SK-N-SH treated with all-trans-retinoic acid at 6 μM for 48 hours (cell line): ENCODE data around the gene TNK1.

Source experiments
- ATAC-seq: fragments of 200-7000 bp; cut with Tn5 transposase; 3 replicates; pipeline ENCODE4 v1.9.1; 2020; ENCODE audit warnings: mild to moderate bottlenecking, moderate library complexity
- ARNTL ChIP-seq: fragments of 450-650 bp; formaldehyde crosslinking; IDR thresholded peaks from 2 replicates; pipeline ENCODE4 v1.5.0; 2020; ENCODE audit warnings: low read depth, mild to moderate bottlenecking, moderate library complexity, borderline replicate concordance
- BACH2 ChIP-seq: fragments of 250-450 bp; sonication (Bioruptor Pico); IDR thresholded peaks from 2 replicates; pipeline ENCODE4 v1.9.0; 2021; ENCODE audit warnings: mild to moderate bottlenecking, borderline replicate concordance
- CREB5 ChIP-seq: fragments of 250-450 bp; sonication (Bioruptor Pico); IDR thresholded peaks from 2 replicates; pipeline ENCODE4 v1.5.1; 2020; ENCODE audit warnings: low read depth, mild to moderate bottlenecking, moderate library complexity
- CSDC2 ChIP-seq: fragments of 250-450 bp; sonication (Bioruptor Pico); IDR thresholded peaks from 2 replicates; pipeline ENCODE4 v1.5.0; 2020; ENCODE audit warnings: mild to moderate bottlenecking, moderate library complexity
- CSRNP3 ChIP-seq: fragments of 250-450 bp; sonication (Bioruptor Pico); IDR thresholded peaks from 2 replicates; pipeline ENCODE4 v1.5.1; 2021; ENCODE audit warnings: mild to moderate bottlenecking, moderate library complexity
- ESRRG ChIP-seq: fragments of 250-450 bp; sonication (Bioruptor Pico); IDR thresholded peaks from 2 replicates; pipeline ENCODE4 v1.6.1; 2021; ENCODE audit warnings: mild to moderate bottlenecking
- GLIS3 ChIP-seq: fragments of 250-450 bp; sonication (Bioruptor Pico); IDR thresholded peaks from 2 replicates; pipeline ENCODE4 v1.5.0; 2020; ENCODE audit warnings: mild to moderate bottlenecking, moderate library complexity
- ISL1 ChIP-seq: fragments of 250-450 bp; sonication (Bioruptor Pico); IDR thresholded peaks from 2 replicates; pipeline ENCODE4 v2.1.2; 2022; ENCODE audit warnings: mild to moderate bottlenecking, moderate library complexity
- OSR1 ChIP-seq: fragments of 250-450 bp; sonication (Bioruptor Pico); IDR thresholded peaks from 2 replicates; pipeline ENCODE4 v1.8.0; 2022; ENCODE audit warnings: moderate library complexity, mild to moderate bottlenecking, inconsistent platforms
- PATZ1 ChIP-seq: fragments of 250-450 bp; sonication (Bioruptor Pico); IDR thresholded peaks from 2 replicates; pipeline ENCODE4 v1.8.0; 2020; ENCODE audit warnings: mild to moderate bottlenecking, moderate library complexity, borderline replicate concordance
- POU6F1 ChIP-seq: fragments of 250-450 bp; sonication (Bioruptor Pico); IDR thresholded peaks from 2 replicates; pipeline ENCODE4 v1.8.0; 2021; ENCODE audit warnings: low read depth, mild to moderate bottlenecking, moderate library complexity, borderline replicate concordance
- RARB ChIP-seq: fragments of 250-450 bp; sonication (Bioruptor Pico); IDR thresholded peaks from 2 replicates; pipeline ENCODE4 v1.8.0; 2021; ENCODE audit warnings: mild to moderate bottlenecking, moderate library complexity
- TCF4 ChIP-seq: fragments of 250-450 bp; sonication (Bioruptor Pico); IDR thresholded peaks from 2 replicates; pipeline ENCODE4 v1.8.0; 2021; ENCODE audit warnings: mild to moderate bottlenecking, moderate library complexity, borderline replicate concordance
- TOX ChIP-seq: fragments of 250-450 bp; sonication (Bioruptor Pico); IDR thresholded peaks from 2 replicates; pipeline ENCODE4 v1.8.0; 2021; ENCODE audit warnings: mild to moderate bottlenecking, moderate library complexity, borderline replicate concordance
- TSHZ2 ChIP-seq: fragments of 250-450 bp; sonication (Bioruptor Pico); IDR thresholded peaks from 2 replicates; pipeline ENCODE4 v1.5.0; 2020; ENCODE audit warnings: mild to moderate bottlenecking, moderate library complexity
- ZC3H10 ChIP-seq: fragments of 250-450 bp; sonication (Bioruptor Pico); IDR thresholded peaks from 2 replicates; pipeline ENCODE4 v1.5.1; 2021; ENCODE audit warnings: mild to moderate bottlenecking, moderate library complexity
- ZFP3 ChIP-seq: fragments of 250-450 bp; sonication (Bioruptor Pico); IDR thresholded peaks from 2 replicates; pipeline ENCODE4 v1.5.0; 2020; ENCODE audit warnings: mild to moderate bottlenecking, moderate library complexity
- ZFP30 ChIP-seq: fragments of 450-650 bp; formaldehyde crosslinking; IDR thresholded peaks from 2 replicates; pipeline ENCODE4 v1.5.0; 2022; ENCODE audit warnings: mild to moderate bottlenecking, moderate library complexity
- ZNF565 ChIP-seq: fragments of 450-650 bp; formaldehyde crosslinking; conservative IDR thresholded peaks from 2 replicates; pipeline ENCODE4 v1.5.0; 2020; ENCODE audit warnings: low read depth, mild to moderate bottlenecking, moderate library complexity
- ZNF70 ChIP-seq: fragments of 450-650 bp; formaldehyde crosslinking; IDR thresholded peaks from 2 replicates; pipeline ENCODE4 v1.5.0; 2020; ENCODE audit warnings: mild to moderate bottlenecking, moderate library complexity
- ZNF8 ChIP-seq: fragments of 450-650 bp; formaldehyde crosslinking; IDR thresholded peaks from 2 replicates; pipeline ENCODE4 v1.5.0; 2020; ENCODE audit warnings: mild to moderate bottlenecking, moderate library complexity

TNK1 gene

GRCh38 chr17:7407082-7407481, 26.2 kb downstream of the TNK1 start:
- no peak for ATAC-seq
- TF ChIP-seq ZFP3 (CRISPR knock-in tag): no peak
- TF ChIP-seq GLIS3: no peak
- TF ChIP-seq ZC3H10: no peak
- no peak for TF ChIP-seq CSRNP3
- TF ChIP-seq ZNF70 (CRISPR knock-in tag): no peak
- no peak for TF ChIP-seq OSR1 (CRISPR knock-in tag)

GRCh38 chr17:7407485-7408251, 26.8 kb downstream of the TNK1 start, which contains the start of gene NLGN2:
TSS of gene NLGN2 (plus strand) at chr17:7407845. CDS start at chr17:7408256, 411 bp downstream.
- no peak for TF ChIP-seq POU6F1
- no peak for TF ChIP-seq TOX (CRISPR knock-in tag)
- TF ChIP-seq CSDC2 (CRISPR knock-in tag): no peak
- TF ChIP-seq ZNF8: no peak
- no peak for TF ChIP-seq ISL1 (CRISPR knock-in tag)
- TF ChIP-seq ARNTL (CRISPR knock-in tag): no peak
- TF ChIP-seq PATZ1: no peak
- TF ChIP-seq TSHZ2 (CRISPR knock-in tag): no peak
- no peak for TF ChIP-seq CREB5 (CRISPR knock-in tag)
- TF ChIP-seq, all 23 proteins: peak for 0
- no peak for ATAC-seq

- ATAC-seq: no peak
- TF ChIP-seq BACH2 (CRISPR knock-in tag) (no peak), ISL1 (CRISPR knock-in tag) (no peak), ZFP30 (no peak), POU6F1 (no peak), RARB (no peak), ZNF70 (CRISPR knock-in tag) (no peak), ZC3H10 (no peak), TSHZ2 (CRISPR knock-in tag) (no peak), CREB5 (CRISPR knock-in tag) (no peak), ZNF565 (CRISPR knock-in tag) (no peak), GLIS3 (no peak), TCF4 (CRISPR knock-in tag) (no peak), ESRRG (CRISPR knock-in tag) (no peak), ZNF8 (no peak)
Observed at GRCh38 chr17:7408252-7408727, 27.4 kb downstream of the TNK1 start.
